HepG2 (cell line): ENCODE results near the gene RGS5. TPM values are rescaled to one million over a fixed set of nuclear protein-coding genes. Genes with fewer than 3 reads are reported as not detected.

ENCODE experiments used
- ATAC-seq: fragments of 200-7000 bp; cut with Tn5 transposase; 3 replicates; pipeline ENCODE4 v1.9.1; 2020; ENCODE audit warnings: mild to moderate bottlenecking, moderate library complexity
- BruUV-seq: library from RNA; stranded (reverse); fragments of 400-500 nt; replicated peaks from 2 replicates; lab custom pipeline; 2021; lab: Mats Ljungman, UMichigan
- CTCF ChIA-PET: fragments of 300-600 bp; formaldehyde crosslinking; extraction: SDS; loops from one replicate; lab custom pipeline; 2021; ENCODE audit warnings: low total read pairs, inconsistent platforms, low intra/inter-chr PET ratio; lab: Yijun Ruan, JAX
- POLR2A ChIA-PET: fragments of 350-600 bp; sonication (Branson Sonifier 250); formaldehyde crosslinking; loops from one replicate; lab custom pipeline; 2020; ENCODE audit warnings: antibody characterized with exemption, inconsistent platforms; lab: Yijun Ruan, JAX
- DNase-seq: peaks from one replicate; pipeline ENCODE4 v3.0.0-alpha.2; 2015; ENCODE audit warnings: low spot score
- FAIRE-seq: peaks from 3 replicates; lab custom pipeline; 2011; peaks lifted over from hg19 to GRCh38; lab: Jason Lieb, UNC
- H2AFZ ChIP-seq: one replicate; pipeline ENCODE4 v1.6.1; 2011; ENCODE audit warnings: low read length, inconsistent platforms
- H3K27ac ChIP-seq: fragments of 300-600 bp; 3 replicates; pipeline ENCODE4 v1.8.0; 2011; ENCODE audit warnings: mixed run types, mild to moderate bottlenecking, mixed read lengths, low read length, inconsistent platforms; ENCODE audit not compliant: insufficient read depth; ENCODE audit errors: extremely low read length
- H3K27me3 ChIP-seq, 2 experiments: fragments of 200-600 bp in 1 of 2; 2 replicates in 1 of 2; 3 replicates in 1 of 2; pipeline versions ENCODE4 v1.6.0 to v1.8.0; 2011; ENCODE audit warnings: low read length in 2 of 2, mild to moderate bottlenecking in 2 of 2, moderate library complexity in 2 of 2, inconsistent platforms in 1 of 2; ENCODE audit not compliant: insufficient read depth in 2 of 2, control insufficient read depth in 1 of 2
- H3K36me3 ChIP-seq, 2 experiments: fragments of 200-600 bp in 1 of 2; replicated peaks in 1 of 2; 2 replicates in 1 of 2; 3 replicates in 1 of 2; pipeline versions ENCODE4 v1.5.1 to v1.8.0; 2011; ENCODE audit warnings: low read length in 2 of 2, inconsistent platforms in 1 of 2; ENCODE audit not compliant: insufficient read depth in 2 of 2, control insufficient read depth in 1 of 2
- H3K4me1 ChIP-seq: 2 replicates; pipeline ENCODE4 v1.5.1; 2012; ENCODE audit warnings: low read length, inconsistent platforms; ENCODE audit not compliant: insufficient read depth
- H3K4me2 ChIP-seq: 2 replicates; pipeline ENCODE4 v1.6.0; 2011; ENCODE audit warnings: low read depth, low read length, inconsistent platforms
- H3K4me3 ChIP-seq, 3 experiments: fragments of 200-600 bp in 1 of 3; sonication (generic), shearing (Covaris generic) in 1 of 3; replicated peaks in 1 of 3; 2 replicates each; pipeline ENCODE4 v1.5.1; 2011 to 2016; ENCODE audit warnings: low read length in 3 of 3, inconsistent platforms in 2 of 3, low read depth in 2 of 3, mild to moderate bottlenecking in 2 of 3, control low read depth in 1 of 3, mixed read lengths in 1 of 3; ENCODE audit not compliant: insufficient read depth in 1 of 3
- H3K79me2 ChIP-seq: one replicate; pipeline ENCODE4 v1.6.1; 2011; ENCODE audit warnings: low read length, inconsistent platforms; ENCODE audit not compliant: insufficient read depth
- H3K9ac ChIP-seq: 2 replicates; pipeline ENCODE4 v1.6.0; 2011; ENCODE audit warnings: mild to moderate bottlenecking, low read depth, low read length, inconsistent platforms; ENCODE audit not compliant: insufficient read depth
- H3K9me3 ChIP-seq: 2 replicates; pipeline ENCODE4 v1.5.1; 2012; ENCODE audit warnings: mild to moderate bottlenecking, low read length
- H4K20me1 ChIP-seq: 2 replicates; pipeline ENCODE4 v1.6.0; 2011; ENCODE audit warnings: inconsistent platforms, mild to moderate bottlenecking, low read length, moderate library complexity; ENCODE audit not compliant: insufficient read depth
- JUNB ChIP-seq: sonication (generic); formaldehyde crosslinking; IDR thresholded peaks from 2 replicates; pipeline ENCODE4 v1.8.0; 2022; ENCODE audit warnings: missing genetic modification reagents, mild to moderate bottlenecking, borderline replicate concordance
- ZMAT3 ChIP-seq: sonication (generic); formaldehyde crosslinking; conservative IDR thresholded peaks from 2 replicates; pipeline ENCODE4 v1.7.0; 2021; ENCODE audit warnings: missing genetic modification reagents
- ZMYM3 ChIP-seq: sonication (generic); formaldehyde crosslinking; IDR thresholded peaks from 2 replicates; pipeline ENCODE4 v1.5.1; 2020; ENCODE audit warnings: mild to moderate bottlenecking, missing genetic modification reagents
- WGBS: methylation state at CpG from one replicate; pipeline ENCODE4 v1.1.6; 2017; ENCODE audit warnings: low lambda C conversion rate; 5-methylcytosine and 5-hydroxymethylcytosine counted together
- in situ Hi-C: cut with HindIII; loops from 2 replicates; pipeline ENCODE4 v1.10.0; 2017; ENCODE audit warnings: low pct_unique_long_range_greater_than_20kb; ENCODE audit not compliant: extremely low pct_ligation_motif_present
- intact Hi-C: fragments of 100-400 bp; cut with micrococcal nuclease; formaldehyde crosslinking; loops from one replicate; pipeline ENCODE4 v1.10.0; 2022; ENCODE audit not compliant: unreplicated experiment
- polyA plus RNA-seq, 8 experiments: library from polyadenylated mRNA; depleted of rRNA in 3 of 8; stranded (reverse) in 7 of 8; unstranded in 1 of 8; fragments of >200 nt; fragmentation: Illumina TruSeq in 4 of 8; extraction: Trizol in 4 of 8; gene quantifications; 2 replicates each; pipeline versions ENCODE4 v1.2.1 to v1.2.3, GENCODE V29; 2011 to 2016; ENCODE audit warnings: low read depth in 4 of 8, missing spikeins in 1 of 8, mixed read lengths in 1 of 8; ENCODE audit not compliant: insufficient read depth in 1 of 8
- total RNA-seq, 5 experiments: library from RNA; depleted of rRNA; stranded (reverse); fragments of >200 nt; fragmentation: Illumina TruSeq; extraction: Trizol; gene quantifications; 2 replicates each; pipeline ENCODE4 v1.2.3, GENCODE V29; 2016; ENCODE audit warnings: low read depth in 1 of 5
- TF ChIP-seq, protein P1 (sequence below): sonication (generic); formaldehyde crosslinking; IDR thresholded peaks from 2 replicates; pipeline ENCODE4 v1.8.1; 2022; ENCODE audit warnings: low read depth, mild to moderate bottlenecking, missing genetic modification reagents
- TF ChIP-seq, protein P2 (sequence below): sonication (generic); formaldehyde crosslinking; IDR thresholded peaks from 2 replicates; pipeline ENCODE4 v1.8.0; 2023; ENCODE audit warnings: mild to moderate bottlenecking, missing genetic modification reagents
- TF ChIP-seq, protein P3 (sequence below): sonication (generic); formaldehyde crosslinking; IDR thresholded peaks from 2 replicates; pipeline ENCODE4 v1.4.0; 2020; ENCODE audit warnings: mild to moderate bottlenecking, low read depth, missing genetic modification reagents
- TF ChIP-seq, protein P4 (sequence below): sonication (generic); formaldehyde crosslinking; IDR thresholded peaks from 2 replicates; pipeline ENCODE4 v1.4.0; 2020; ENCODE audit warnings: mild to moderate bottlenecking, missing genetic modification reagents

RGS5 gene
- total and polyA plus RNA-seq, 2 of the 13 experiments (the other 11 are each of a cell fraction or from before 2014, with no cell fraction given) = 1.9 to 2.3 TPM

GRCh38 chr1:163205513-163205912, 2.8 kb upstream of the RGS5 start (continued):
- TF ChIP-seq, protein P1, sequence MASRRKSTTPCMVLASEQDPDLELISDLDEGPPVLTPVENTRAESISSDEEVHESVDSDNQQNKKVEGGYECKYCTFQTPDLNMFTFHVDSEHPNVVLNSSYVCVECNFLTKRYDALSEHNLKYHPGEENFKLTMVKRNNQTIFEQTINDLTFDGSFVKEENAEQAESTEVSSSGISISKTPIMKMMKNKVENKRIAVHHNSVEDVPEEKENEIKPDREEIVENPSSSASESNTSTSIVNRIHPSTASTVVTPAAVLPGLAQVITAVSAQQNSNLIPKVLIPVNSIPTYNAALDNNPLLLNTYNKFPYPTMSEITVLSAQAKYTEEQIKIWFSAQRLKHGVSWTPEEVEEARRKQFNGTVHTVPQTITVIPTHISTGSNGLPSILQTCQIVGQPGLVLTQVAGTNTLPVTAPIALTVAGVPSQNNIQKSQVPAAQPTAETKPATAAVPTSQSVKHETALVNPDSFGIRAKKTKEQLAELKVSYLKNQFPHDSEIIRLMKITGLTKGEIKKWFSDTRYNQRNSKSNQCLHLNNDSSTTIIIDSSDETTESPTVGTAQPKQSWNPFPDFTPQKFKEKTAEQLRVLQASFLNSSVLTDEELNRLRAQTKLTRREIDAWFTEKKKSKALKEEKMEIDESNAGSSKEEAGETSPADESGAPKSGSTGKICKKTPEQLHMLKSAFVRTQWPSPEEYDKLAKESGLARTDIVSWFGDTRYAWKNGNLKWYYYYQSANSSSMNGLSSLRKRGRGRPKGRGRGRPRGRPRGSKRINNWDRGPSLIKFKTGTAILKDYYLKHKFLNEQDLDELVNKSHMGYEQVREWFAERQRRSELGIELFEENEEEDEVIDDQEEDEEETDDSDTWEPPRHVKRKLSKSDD (CRISPR knock-in tag) = no peak

- TF ChIP-seq ZMAT3 (CRISPR knock-in tag) (no peak), JUNB (CRISPR knock-in tag) (no peak), ZMYM3 (no peak)
- TF ChIP-seq, protein P2, sequence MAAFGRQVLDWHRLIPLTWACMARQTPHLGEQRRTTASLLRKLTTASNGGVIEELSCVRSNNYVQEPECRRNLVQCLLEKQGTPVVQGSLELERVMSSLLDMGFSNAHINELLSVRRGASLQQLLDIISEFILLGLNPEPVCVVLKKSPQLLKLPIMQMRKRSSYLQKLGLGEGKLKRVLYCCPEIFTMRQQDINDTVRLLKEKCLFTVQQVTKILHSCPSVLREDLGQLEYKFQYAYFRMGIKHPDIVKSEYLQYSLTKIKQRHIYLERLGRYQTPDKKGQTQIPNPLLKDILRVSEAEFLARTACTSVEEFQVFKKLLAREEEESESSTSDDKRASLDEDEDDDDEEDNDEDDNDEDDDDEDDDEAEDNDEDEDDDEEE (CRISPR knock-in tag) = no peak
- TF ChIP-seq, protein P3, sequence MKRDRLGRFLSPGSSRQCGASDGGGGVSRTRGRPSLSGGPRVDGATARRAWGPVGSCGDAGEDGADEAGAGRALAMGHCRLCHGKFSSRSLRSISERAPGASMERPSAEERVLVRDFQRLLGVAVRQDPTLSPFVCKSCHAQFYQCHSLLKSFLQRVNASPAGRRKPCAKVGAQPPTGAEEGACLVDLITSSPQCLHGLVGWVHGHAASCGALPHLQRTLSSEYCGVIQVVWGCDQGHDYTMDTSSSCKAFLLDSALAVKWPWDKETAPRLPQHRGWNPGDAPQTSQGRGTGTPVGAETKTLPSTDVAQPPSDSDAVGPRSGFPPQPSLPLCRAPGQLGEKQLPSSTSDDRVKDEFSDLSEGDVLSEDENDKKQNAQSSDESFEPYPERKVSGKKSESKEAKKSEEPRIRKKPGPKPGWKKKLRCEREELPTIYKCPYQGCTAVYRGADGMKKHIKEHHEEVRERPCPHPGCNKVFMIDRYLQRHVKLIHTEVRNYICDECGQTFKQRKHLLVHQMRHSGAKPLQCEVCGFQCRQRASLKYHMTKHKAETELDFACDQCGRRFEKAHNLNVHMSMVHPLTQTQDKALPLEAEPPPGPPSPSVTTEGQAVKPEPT (CRISPR knock-in tag) = no peak
- TF ChIP-seq, protein P4, sequence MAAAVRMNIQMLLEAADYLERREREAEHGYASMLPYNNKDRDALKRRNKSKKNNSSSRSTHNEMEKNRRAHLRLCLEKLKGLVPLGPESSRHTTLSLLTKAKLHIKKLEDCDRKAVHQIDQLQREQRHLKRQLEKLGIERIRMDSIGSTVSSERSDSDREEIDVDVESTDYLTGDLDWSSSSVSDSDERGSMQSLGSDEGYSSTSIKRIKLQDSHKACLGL = no peak
- no peaks in the 10 kb centered on the region for H3K27me3 ChIP-seq
- 11% methylated on average over 1 of the region's 1 CpG for WGBS
- in situ Hi-C loops = no loop called here
- H3K9ac ChIP-seq = no peak overlapping the region
- no peak for FAIRE-seq
- no peaks in the 10 kb centered on the region for H3K79me2 ChIP-seq
- DNase-seq = no peak
- no peak overlapping the region for H3K27ac ChIP-seq
- intact Hi-C loops = no loop called here
- H3K4me3 ChIP-seq = no peak overlapping the region
- no TSS peak for BruUV-seq
- POLR2A ChIA-PET = no interaction called here
- no peak overlapping the region for H3K4me2 ChIP-seq
- no peaks in the 10 kb centered on the region for H3K4me1 ChIP-seq
- no peaks in the 10 kb centered on the region for H3K36me3 ChIP-seq
- no peak overlapping the region for H2AFZ ChIP-seq
- no peaks in the 10 kb centered on the region for H3K9me3 ChIP-seq
- H4K20me1 ChIP-seq = no peaks in the 10 kb centered on the region
- CTCF ChIA-PET = no interaction called here
- ATAC-seq = no peak
Measured at GRCh38 chr1:163203561-163203960, 845 bp upstream of the RGS5 start.
